Stimulated activated CD4-positive, alpha-beta T cell treated with anti-CD3 and anti-CD28 coated beads, Interleukin-4, amount 100 ng/mL, for 4 hours (primary cell): ENCODE data around the gene LMBR1.
"Not testable (repeated sequence)": the region's sequence is repeated elsewhere in the genome, so short reads cannot be mapped to it uniquely, and the experiment has no call there.

Experiments
- DNase-seq, 2 experiments: peaks; one replicate each; pipeline ENCODE4 v3.0.0-alpha.2; 2020

Gene LMBR1

DNA sequence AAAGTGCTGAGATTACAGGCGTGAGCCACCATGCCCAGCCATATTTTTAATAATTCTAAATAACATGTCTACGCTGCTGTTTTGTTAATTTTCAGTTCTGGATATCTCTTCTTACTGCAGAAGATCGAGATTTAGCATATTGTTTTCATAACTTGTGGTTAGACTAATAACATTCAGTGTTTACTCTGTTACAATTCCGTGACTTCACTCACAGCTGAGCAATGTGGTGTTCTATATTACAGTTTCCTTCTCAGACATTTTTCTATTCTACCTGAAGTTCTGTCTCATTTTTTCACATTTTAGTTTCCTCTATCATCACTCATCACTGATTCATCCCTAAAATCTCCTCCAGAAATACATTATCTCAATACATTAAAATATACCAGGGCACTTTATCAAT, 241.5 kb downstream of the LMBR1 start:
- DNase-seq, result no peak

DNA sequence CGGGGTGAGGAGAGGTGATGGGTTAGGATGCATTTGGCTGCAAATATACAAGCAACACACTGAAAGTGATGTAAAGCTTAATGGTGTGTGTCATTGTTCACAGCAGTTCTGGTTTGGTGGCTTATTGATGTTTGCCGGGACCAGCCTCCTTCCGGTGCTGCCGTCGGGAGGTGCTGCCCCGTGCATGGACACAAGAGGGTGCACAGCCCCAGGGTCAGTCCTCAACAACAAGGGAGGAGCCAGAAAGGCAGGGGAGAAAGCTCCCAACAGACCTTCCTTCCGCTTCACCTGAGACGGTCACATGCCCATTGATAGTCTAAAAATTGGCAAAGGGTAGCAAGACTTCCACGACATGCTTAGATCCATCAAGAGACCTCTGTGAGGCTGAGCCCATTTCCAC, 242.9 kb downstream of the LMBR1 start:
- DNase-seq, result no peak

GRCh38 chr7:156647330-156647729, 245.7 kb downstream of the LMBR1 start:
- not testable (repeated sequence) for DNase-seq

- DNase-seq, result no peak
These were observed 250.5 kb downstream of the LMBR1 start for GRCh38 chr7:156642306-156643045.

DNA sequence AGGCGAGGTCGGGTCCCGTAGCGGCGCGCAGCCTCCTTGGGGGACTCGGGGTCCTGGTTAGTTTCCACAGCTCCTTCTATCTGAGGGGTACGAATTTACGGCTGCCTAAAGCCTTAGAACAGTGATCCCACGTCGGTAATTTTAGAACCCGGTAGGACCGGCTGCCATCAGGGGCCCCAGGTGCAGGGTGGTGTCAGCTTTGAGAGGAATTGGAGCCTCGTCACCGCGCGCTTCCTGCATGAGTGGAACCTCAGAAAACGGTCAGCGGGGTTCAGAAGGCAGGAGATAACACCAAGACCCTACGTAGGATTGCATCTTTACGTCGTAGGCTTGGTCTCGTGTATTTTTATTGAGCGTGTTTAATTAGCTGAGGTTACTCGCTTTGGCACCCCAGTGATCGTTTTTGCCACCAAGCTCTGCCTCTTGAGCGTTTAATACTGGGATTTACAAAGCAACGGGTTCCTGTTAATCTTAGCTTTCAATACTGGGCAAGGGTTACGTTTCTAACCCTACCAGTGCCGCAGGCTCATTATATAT, 252.0 kb downstream of the LMBR1 start:
- DNase-seq, result peak; percentile 41 to 49

DNA sequence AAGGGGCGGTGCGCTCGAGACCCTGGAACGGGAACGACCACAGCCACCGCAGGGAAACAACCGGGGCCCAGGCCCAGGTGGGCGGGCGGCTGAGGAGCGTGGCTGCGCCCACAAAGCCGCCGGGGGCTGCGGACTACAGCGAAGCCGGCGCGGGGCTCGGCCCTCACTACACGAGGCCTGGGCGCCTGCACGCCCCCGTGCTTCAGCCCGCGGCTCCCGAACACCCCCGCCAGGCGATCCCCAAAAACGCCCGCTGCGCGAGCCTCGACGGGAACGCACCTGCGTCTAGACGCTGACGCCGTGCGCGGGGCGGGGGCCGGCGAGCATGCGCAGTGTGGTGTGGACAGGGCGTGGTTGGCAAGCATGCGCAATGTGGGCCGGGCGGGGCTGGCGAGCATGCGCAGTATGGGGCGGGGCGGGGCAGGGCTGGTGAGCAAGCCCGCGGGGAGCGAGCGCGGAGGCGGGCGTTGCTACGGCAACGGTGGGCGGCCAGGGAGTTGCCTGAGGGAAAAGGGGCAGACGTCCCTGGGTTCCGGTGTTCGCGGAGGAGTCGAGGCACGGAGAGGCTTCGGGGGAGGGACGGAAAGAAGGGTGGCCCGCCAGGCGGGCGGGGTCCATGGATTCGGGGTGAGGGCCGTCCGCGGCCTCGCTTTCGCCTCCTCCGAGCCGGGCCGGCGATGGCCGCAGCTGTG, 252.6 kb downstream of the LMBR1 start, which contains the start of gene RNF32:
Gene RNF32 (plus strand): TSS at position 518 of the 692 bp plus-strand sequence. CDS start 3,104 bp downstream, outside the sequence.
- DNase-seq, result peak; percentile 95 to 100

- DNase-seq, result no peak
These were observed 253.3 kb downstream of the LMBR1 start for GRCh38 chr7:156639426-156640256.

DNA sequence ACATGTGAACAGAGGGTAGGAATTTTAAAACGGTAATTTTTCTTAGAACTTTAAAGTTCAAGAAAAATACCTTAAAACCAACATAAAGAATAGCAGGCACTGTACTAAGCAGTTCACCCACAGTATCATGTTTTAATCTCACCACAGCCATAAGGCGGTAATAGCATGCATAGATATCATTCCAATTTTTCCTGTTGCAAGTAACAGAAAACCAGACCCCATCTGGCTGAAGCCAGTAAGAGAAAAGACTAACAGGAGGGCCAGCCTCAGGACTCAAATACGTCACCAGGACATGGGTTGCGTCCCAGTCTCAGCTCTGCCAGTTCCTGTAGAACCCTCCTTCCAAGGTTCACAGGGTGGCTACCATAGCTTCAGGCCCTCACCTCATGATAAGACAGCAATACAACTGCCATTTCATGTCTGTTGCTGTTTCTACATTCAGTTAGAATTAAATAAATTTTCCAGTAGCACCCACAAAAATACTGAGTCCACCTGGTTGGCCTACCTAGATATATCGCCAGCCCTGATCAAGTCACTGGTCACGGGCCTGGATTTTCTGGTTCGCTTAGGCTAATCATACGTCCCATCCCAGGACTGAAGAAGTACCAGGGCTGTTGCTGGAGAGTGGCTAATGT, 254.4 kb downstream of the LMBR1 start:
- no peak for DNase-seq

DNA sequence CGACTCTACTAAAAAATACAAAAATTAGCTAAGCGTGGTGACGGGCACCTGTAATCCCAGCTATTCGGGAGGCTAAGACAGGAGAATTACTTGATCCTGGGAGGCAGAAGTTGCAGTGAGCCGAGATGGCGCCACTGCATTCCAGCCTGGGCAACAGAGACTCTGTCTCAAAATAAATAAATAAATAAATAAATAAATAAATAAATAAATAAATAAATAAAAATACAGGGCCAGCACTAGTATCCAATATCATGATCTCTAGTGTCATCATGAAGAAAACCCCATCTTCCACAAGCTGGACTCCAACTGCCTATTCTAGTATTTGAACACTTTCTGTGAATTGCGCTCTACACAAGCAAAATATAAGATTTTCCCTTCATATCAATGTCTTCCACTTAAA, 255.9 kb downstream of the LMBR1 start:
- not testable (repeated sequence) for DNase-seq

DNA sequence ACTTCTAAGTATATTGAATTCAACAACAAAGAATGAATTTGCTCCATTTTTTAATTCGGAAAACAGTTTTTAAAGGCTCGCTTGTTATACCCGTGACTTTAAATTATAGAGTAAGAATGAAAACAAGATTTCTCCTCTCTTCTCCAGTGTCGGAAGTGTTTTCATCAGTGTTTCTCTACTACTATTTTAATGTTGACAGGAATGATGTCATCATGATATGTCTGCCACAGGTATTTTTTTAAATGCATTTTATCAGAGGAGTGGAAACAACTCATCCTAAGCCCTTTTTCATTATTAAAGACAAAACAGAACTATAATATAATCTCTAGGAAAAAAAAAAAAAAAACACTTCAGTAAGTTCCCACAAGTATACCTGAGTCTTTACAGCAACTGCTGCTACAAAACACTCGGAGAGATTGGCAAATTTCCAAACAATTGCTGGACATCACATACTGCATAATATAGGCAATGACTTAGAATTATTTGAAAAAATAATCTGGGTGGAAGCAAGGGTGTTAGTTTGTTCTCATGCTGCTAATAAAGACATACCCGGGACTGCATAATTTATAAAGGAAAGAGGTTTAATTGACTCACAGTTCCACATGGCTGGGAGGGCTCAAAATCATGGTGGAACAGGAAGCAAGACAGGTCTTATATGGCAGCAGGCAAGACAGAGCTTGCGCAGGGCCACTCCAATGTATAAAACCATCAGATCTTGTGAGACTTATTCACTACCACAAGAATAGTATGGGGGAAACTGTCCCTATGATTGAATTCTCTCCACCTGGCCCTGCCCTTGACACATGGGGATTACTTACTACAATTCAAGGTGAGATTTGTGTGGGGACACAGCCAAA, 257.2 kb downstream of the LMBR1 start:
- no peak for DNase-seq

GRCh38 chr7:156634117-156634516, 258.9 kb downstream of the LMBR1 start:
- no peak for DNase-seq

GRCh38 chr7:156629873-156630272, 263.1 kb downstream of the LMBR1 start:
- no peak for DNase-seq

DNA sequence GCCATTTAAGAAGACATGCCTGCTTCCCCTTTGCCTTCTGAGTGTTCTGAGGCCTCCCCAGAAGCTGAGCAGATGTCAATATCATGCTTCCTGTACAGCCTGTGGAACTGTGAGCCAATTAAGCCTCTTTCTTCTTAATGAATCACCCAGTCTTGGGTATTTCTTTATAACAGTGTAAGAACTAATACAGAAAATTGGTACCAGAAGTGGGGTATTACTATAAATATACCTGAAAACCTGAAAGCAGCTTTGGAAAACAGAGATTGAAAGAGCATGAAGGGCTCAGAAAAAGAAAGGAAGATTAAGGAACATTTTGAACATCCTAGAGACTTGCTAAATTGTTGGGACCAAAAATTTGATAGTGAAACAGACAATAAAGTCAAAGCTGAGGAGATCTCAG, 264.4 kb downstream of the LMBR1 start:
- no peak for DNase-seq
